H1 (cell line): Measurements from ENCODE around the gene DNAJC10. TPM values are rescaled to one million over a fixed set of nuclear protein-coding genes. Genes with fewer than 3 reads are reported as not detected.

Experiments used
- CTCF ChIA-PET: fragments of 300-600 bp; sonication (Branson Sonifier 250); formaldehyde crosslinking; loops from one replicate; lab custom pipeline; 2021; ENCODE audit not compliant: partially characterized antibody; lab: Charles Lee
- POLR2A ChIA-PET: fragments of 300-600 bp; sonication (Branson Sonifier 250); formaldehyde crosslinking; loops from one replicate; lab custom pipeline; 2021; ENCODE audit warnings: inconsistent platforms; ENCODE audit not compliant: partially characterized antibody; lab: Charles Lee
- DNase-seq, 2 experiments: peaks; one replicate each; pipeline versions ENCODE4 v3.0.0 to v3.0.0-alpha.2; 2010 to 2022; ENCODE audit warnings: low spot score in 2 of 2, low read depth in 1 of 2, mixed read lengths in 1 of 2
- FAIRE-seq: peaks from 2 replicates; lab custom pipeline; 2011; peaks lifted over from hg19 to GRCh38; lab: Jason Lieb, UNC
- H2AFZ ChIP-seq: 2 replicates; pipeline ENCODE4 v1.8.1; 2012; ENCODE audit warnings: low read length, inconsistent platforms
- H2AK5ac ChIP-seq: 2 replicates; pipeline ENCODE4 v1.6.1; 2013; ENCODE audit warnings: low read depth, low read length
- H2BK120ac ChIP-seq: replicated peaks from 2 replicates; pipeline ENCODE3; 2013; ENCODE audit warnings: low read depth, low read length, inconsistent platforms
- H2BK12ac ChIP-seq: 2 replicates; pipeline ENCODE4 v1.6.1; 2013; ENCODE audit warnings: low read depth, low read length
- H2BK15ac ChIP-seq: 2 replicates; pipeline ENCODE4 v1.6.1; 2013; ENCODE audit warnings: low read length
- H2BK20ac ChIP-seq: 2 replicates; pipeline ENCODE4 v1.6.1; 2013; ENCODE audit warnings: low read length
- H2BK5ac ChIP-seq: 2 replicates; pipeline ENCODE4 v1.6.1; 2013; ENCODE audit warnings: low read depth, low read length
- H3K14ac ChIP-seq: 2 replicates; pipeline ENCODE4 v1.6.1; 2013; ENCODE audit warnings: inconsistent platforms; ENCODE audit not compliant: insufficient read length
- H3K18ac ChIP-seq: 2 replicates; pipeline ENCODE4 v1.6.1; 2013; ENCODE audit warnings: low read length; ENCODE audit errors: extremely low read depth
- H3K23ac ChIP-seq: 2 replicates; pipeline ENCODE4 v1.6.1; 2013; ENCODE audit warnings: inconsistent platforms; ENCODE audit not compliant: insufficient read length
- H3K23me2 ChIP-seq: 2 replicates; pipeline ENCODE4 v1.6.1; 2013; ENCODE audit warnings: low read depth, low read length
- H3K27ac ChIP-seq: 2 replicates; pipeline ENCODE4 v1.6.1; 2011; ENCODE audit warnings: low read depth, low read length, inconsistent platforms
- H3K27me3 ChIP-seq, 4 experiments: replicated peaks in 1 of 4; 1 replicate in 1 of 4; 2 replicates in 3 of 4; pipeline versions ENCODE4 v1.6.1 to v1.8.1; 2011 to 2013; ENCODE audit warnings: low read length in 3 of 4, mild to moderate bottlenecking in 3 of 4, inconsistent platforms in 2 of 4, mixed read lengths in 2 of 4, moderate library complexity in 1 of 4; ENCODE audit not compliant: control insufficient read depth in 3 of 4, insufficient read depth in 3 of 4; ENCODE audit errors: extremely low read depth in 1 of 4
- H3K36me3 ChIP-seq, 4 experiments: 2 replicates each; pipeline versions ENCODE4 v1.6.1 to v1.8.1; 2011 to 2013; ENCODE audit warnings: mild to moderate bottlenecking in 4 of 4, low read length in 3 of 4, moderate library complexity in 2 of 4, control low read depth in 1 of 4, inconsistent platforms in 1 of 4; ENCODE audit not compliant: insufficient read depth in 4 of 4, control insufficient read depth in 2 of 4
- H3K4ac ChIP-seq: replicated peaks from 2 replicates; pipeline ENCODE3; 2013; ENCODE audit warnings: low read length, low read depth, mixed read lengths, inconsistent platforms; ENCODE audit not compliant: insufficient read length
- H3K4me1 ChIP-seq, 4 experiments: replicated peaks in 1 of 4; 1 replicate in 1 of 4; 2 replicates in 3 of 4; pipeline versions ENCODE4 v1.6.1 to v1.8.1; 2011 to 2013; ENCODE audit warnings: low read length in 3 of 4, inconsistent platforms in 2 of 4, mixed read lengths in 1 of 4; ENCODE audit not compliant: insufficient read depth in 4 of 4, control insufficient read depth in 3 of 4
- H3K4me2 ChIP-seq, 2 experiments: 2 replicates each; pipeline versions ENCODE4 v1.6.1 to v1.8.1; 2011 to 2013; ENCODE audit warnings: low read depth in 2 of 2, low read length in 2 of 2, control low read depth in 1 of 2, inconsistent platforms in 1 of 2, mild to moderate bottlenecking in 1 of 2; ENCODE audit not compliant: insufficient read depth in 1 of 2
- H3K4me3 ChIP-seq, 4 experiments: fragments of 200-600, 300-600 bp in 1 of 4; sonication (generic), shearing (Covaris generic), sonication (Bioruptor Twin) in 1 of 4; 2 replicates each; pipeline versions ENCODE4 v1.5.1 to v1.8.1; 2011 to 2016; ENCODE audit warnings: low read length in 4 of 4, low read depth in 3 of 4, control low read depth in 2 of 4, inconsistent platforms in 2 of 4, mild to moderate bottlenecking in 2 of 4, mixed read lengths in 1 of 4, moderate library complexity in 1 of 4; ENCODE audit not compliant: insufficient read depth in 2 of 4; ENCODE audit errors: extremely low read depth in 1 of 4
- H3K56ac ChIP-seq: replicated peaks from 2 replicates; pipeline ENCODE3; 2013; ENCODE audit warnings: low read depth, mild to moderate bottlenecking, mixed read lengths, low read length, inconsistent platforms; ENCODE audit not compliant: insufficient read length
- H3K79me1 ChIP-seq: 2 replicates; pipeline ENCODE4 v1.6.1; 2013; ENCODE audit warnings: low read depth, low read length, control low read depth
- H3K79me2 ChIP-seq, 2 experiments: 2 replicates each; pipeline versions ENCODE4 v1.6.1 to v1.8.1; 2012 to 2013; ENCODE audit warnings: low read length in 2 of 2, mild to moderate bottlenecking in 2 of 2, inconsistent platforms in 1 of 2; ENCODE audit not compliant: insufficient read depth in 2 of 2, control insufficient read depth in 1 of 2
- H3K9ac ChIP-seq, 4 experiments: replicated peaks in 1 of 4; 1 replicate in 1 of 4; 2 replicates in 3 of 4; pipeline versions ENCODE4 v1.6.1 to v1.8.1; 2011 to 2013; ENCODE audit warnings: low read depth in 3 of 4, low read length in 3 of 4, control low read depth in 2 of 4, mild to moderate bottlenecking in 2 of 4, moderate library complexity in 2 of 4, inconsistent platforms in 1 of 4; ENCODE audit errors: extremely low read depth in 1 of 4
- H3K9me3 ChIP-seq, 2 experiments: 2 replicates each; pipeline versions ENCODE4 v1.6.1 to v1.8.1; 2012 to 2013; ENCODE audit warnings: mild to moderate bottlenecking in 2 of 2, moderate library complexity in 2 of 2, control low read depth in 1 of 2, inconsistent platforms in 1 of 2, low read depth in 1 of 2, low read length in 1 of 2, mixed read lengths in 1 of 2; ENCODE audit not compliant: insufficient read depth in 2 of 2
- H4K20me1 ChIP-seq, 2 experiments: replicated peaks in 1 of 2; 2 replicates each; pipeline versions ENCODE3 to v1.8.1; 2011 to 2013; ENCODE audit warnings: inconsistent platforms in 2 of 2, low read length in 2 of 2, mild to moderate bottlenecking in 1 of 2; ENCODE audit not compliant: insufficient read depth in 2 of 2, control insufficient read depth in 1 of 2
- H4K5ac ChIP-seq: 2 replicates; pipeline ENCODE4 v1.6.1; 2013; ENCODE audit warnings: low read length, low read depth, mixed read lengths, inconsistent platforms; ENCODE audit not compliant: insufficient read length
- H4K8ac ChIP-seq: 2 replicates; pipeline ENCODE4 v1.8.0; 2013; ENCODE audit warnings: mild to moderate bottlenecking, moderate library complexity, low read length, inconsistent platforms; ENCODE audit not compliant: insufficient read depth; ENCODE audit errors: extremely low read depth
- H4K91ac ChIP-seq: replicated peaks from 2 replicates; pipeline ENCODE3; 2013; ENCODE audit warnings: low read length, mixed read lengths, inconsistent platforms; ENCODE audit not compliant: insufficient read length
- GTF2F1 ChIP-seq: IDR thresholded peaks from 2 replicates; pipeline ENCODE4 v1.6.1; 2012; ENCODE audit warnings: low read depth, low read length, improper control_type of control experiment, borderline replicate concordance
- MAX ChIP-seq: IDR thresholded peaks from 2 replicates; pipeline ENCODE4 v1.6.1; 2012; ENCODE audit warnings: inconsistent platforms
- SIX5 ChIP-seq: IDR thresholded peaks from 2 replicates; pipeline ENCODE4 v1.6.1; 2011; ENCODE audit warnings: mild to moderate bottlenecking, low read depth, low read length
- WGBS, 2 experiments: shearing (Covaris generic) in 1 of 2; methylation state at CpG; one replicate each; pipeline versions ENCODE4 v1.1.6 to v1.1.7; 2013 to 2015; ENCODE audit warnings: low lambda C conversion rate in 2 of 2, mixed read lengths in 2 of 2, inconsistent platforms in 1 of 2, low coverage in 1 of 2, missing lambda C conversion rate in 1 of 2; ENCODE audit not compliant: insufficient replicate concordance in 2 of 2, insufficient coverage in 1 of 2, insufficient read length in 1 of 2; ENCODE audit errors: extremely low coverage in 1 of 2, missing lambda C conversion rate in 1 of 2; 5-methylcytosine and 5-hydroxymethylcytosine counted together
- polyA plus RNA-seq, 7 experiments: library from polyadenylated mRNA; depleted of rRNA in 3 of 7; stranded (reverse) in 5 of 7; unstranded in 2 of 7; fragments of >200 nt in 5 of 7; fragments of 200-250 nt in 2 of 7; gene quantifications; 1 replicate in 5 of 7; 2 replicates in 1 of 7; 4 replicates in 1 of 7; pipeline versions ENCODE4 v1.2.1 to v1.2.3, GENCODE V29; 2011 to 2013; ENCODE audit warnings: missing spikeins in 2 of 7, mixed read lengths in 2 of 7
- total RNA-seq: library from RNA; stranded (reverse); fragmentation: NEBNext Ultra II Directional; extraction: Animal tissue kit (Norgen Biotek cat#: 25700); gene quantifications from 2 replicates; pipeline ENCODE4 v1.2.1, GENCODE V29; 2021

DNAJC10 gene
- total and polyA plus RNA-seq, 2 of the 8 experiments (the other 6 are each of a cell fraction or from before 2014, with no cell fraction given) = 23.2 to 121 TPM

DNA sequence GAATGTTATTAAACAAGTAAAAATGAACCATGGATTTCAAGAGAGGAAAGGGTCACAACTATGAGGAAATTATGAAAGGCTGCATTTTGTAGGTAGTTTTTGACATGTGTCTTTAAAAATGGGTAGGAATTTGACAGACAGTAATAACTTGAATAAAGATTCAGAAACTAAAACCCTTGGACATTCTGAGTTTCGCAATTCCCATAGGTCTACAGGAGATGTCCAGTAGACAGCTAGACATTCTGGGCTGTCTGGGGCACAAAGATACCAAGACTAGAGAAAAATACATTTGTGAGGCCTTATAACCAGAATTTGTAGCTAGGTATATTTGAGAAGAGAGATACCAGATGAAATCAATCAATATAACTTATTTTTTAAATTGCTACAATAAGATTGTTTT, 42.3 kb downstream of the DNAJC10 start:
- Histone ChIP-seq H3K9me3 (no peaks in the 10 kb centered on the region), H3K79me1 (no peaks in the 10 kb centered on the region), H4K91ac (no peak overlapping the region), H3K36me3 (peaks cover 4 to 90% (median 38%) of the 10 kb centered on the region in 4 experiments; a peak in 7 of 8 replicates), H3K18ac (no peak overlapping the region), H2BK12ac (no peak overlapping the region), H4K8ac (no peak overlapping the region), H3K4me3 (no peak overlapping the region), H3K23ac (no peak overlapping the region), H3K23me2 (no peaks in the 10 kb centered on the region), H2AK5ac (no peak overlapping the region), H4K20me1 (no peaks in the 10 kb centered on the region), H3K4ac (no peak overlapping the region), H2BK5ac (no peak overlapping the region), H3K79me2 (no peaks in the 10 kb centered on the region), H4K5ac (no peak overlapping the region), H3K56ac (no peak overlapping the region), H2BK120ac (no peak overlapping the region), H2AFZ (no peak overlapping the region), H2BK20ac (no peak overlapping the region), H2BK15ac (no peak overlapping the region), H3K9ac (no peak overlapping the region), H3K4me2 (no peak overlapping the region), H3K27me3 (no peaks in the 10 kb centered on the region), H3K14ac (no peak overlapping the region), H3K4me1 (no peaks in the 10 kb centered on the region), H3K27ac (no peak overlapping the region)
- WGBS, 2 experiments = 96% methylated on average over 1 of the region's 1 CpG; no CpG with 5 or more reads in 1 of the 2 experiments
- ChIA-PET CTCF (interaction anchor here (0.8 to 4.5 kb wide), 4 partner anchors 9 to 109 kb away, joined by 3 to 21 read pairs (median 3); no protein-coding TSS in a partner anchor), POLR2A (no interaction called here)
- DNase-seq (no peak), FAIRE-seq (no peak)
- no peak for TF ChIP-seq GTF2F1
- no peak for TF ChIP-seq MAX
- TF ChIP-seq SIX5 = no peak
